IMR-90 (cell line): Measurements from ENCODE around the gene MPC1. TPM values are rescaled to one million over a fixed set of nuclear protein-coding genes. Genes with fewer than 3 reads are reported as not detected.

ENCODE experiments used
- ATAC-seq: fragments of 200-7000 bp; cut with Tn5 transposase; 2 replicates; pipeline ENCODE4 v1.9.1; 2020; ENCODE audit warnings: low read depth, mild to moderate bottlenecking, moderate library complexity
- BruUV-seq: library from RNA; stranded (reverse); fragments of 400-500 nt; replicated peaks from 2 replicates; lab custom pipeline; 2021; lab: Mats Ljungman, UMichigan
- CTCF ChIA-PET: fragments of 300-600 bp; formaldehyde crosslinking; extraction: SDS; loops from one replicate; lab custom pipeline; 2021; ENCODE audit warnings: antibody characterized with exemption; lab: Yijun Ruan, JAX
- POLR2A ChIA-PET: fragments of 300-600 bp; sonication (Branson Sonifier 250); formaldehyde crosslinking; loops from one replicate; lab custom pipeline; 2022; ENCODE audit warnings: antibody characterized with exemption; ENCODE audit not compliant: unreplicated experiment; lab: Charles Lee
- DNase-seq: peaks from one replicate; pipeline ENCODE4 v3.0.0; 2013
- H2AFZ ChIP-seq: replicated peaks from 2 replicates; pipeline ENCODE3; 2013; ENCODE audit warnings: low read length, mild to moderate bottlenecking; ENCODE audit not compliant: poor library complexity
- H2AK5ac ChIP-seq: 2 replicates; pipeline ENCODE4 v1.6.1; 2013; ENCODE audit warnings: low read depth, low read length, inconsistent platforms
- H2AK9ac ChIP-seq: replicated peaks from 2 replicates; pipeline ENCODE3; 2013; ENCODE audit warnings: mild to moderate bottlenecking, low read depth, low read length, moderate library complexity; ENCODE audit not compliant: poor library complexity
- H2BK120ac ChIP-seq: 2 replicates; pipeline ENCODE4 v1.6.1; 2013; ENCODE audit warnings: low read depth, low read length, inconsistent platforms
- H2BK15ac ChIP-seq: 3 replicates; pipeline ENCODE4 v1.6.1; 2013; ENCODE audit warnings: low read depth, low read length, inconsistent platforms
- H2BK20ac ChIP-seq: 2 replicates; pipeline ENCODE4 v1.6.1; 2013; ENCODE audit warnings: low read depth, mild to moderate bottlenecking, inconsistent platforms, low read length, moderate library complexity
- H2BK5ac ChIP-seq: 2 replicates; pipeline ENCODE4 v1.6.1; 2013; ENCODE audit warnings: mild to moderate bottlenecking, low read depth, low read length, inconsistent platforms; ENCODE audit not compliant: poor library complexity, severe bottlenecking
- H3K14ac ChIP-seq: replicated peaks from 2 replicates; pipeline ENCODE4 v1.6.1; 2013; ENCODE audit warnings: low read depth, low read length, inconsistent platforms
- H3K18ac ChIP-seq: 2 replicates; pipeline ENCODE4 v1.6.1; 2013; ENCODE audit warnings: low read depth, low read length, control low read depth
- H3K23ac ChIP-seq: 2 replicates; pipeline ENCODE4 v1.6.1; 2013; ENCODE audit warnings: low read depth, low read length, inconsistent platforms
- H3K27ac ChIP-seq: 2 replicates; pipeline ENCODE4 v1.5.1; 2013; ENCODE audit warnings: mild to moderate bottlenecking, control low read depth, low read length; ENCODE audit not compliant: insufficient read depth
- H3K27me3 ChIP-seq: 2 replicates; pipeline ENCODE4 v1.6.1; 2013; ENCODE audit warnings: low read length; ENCODE audit not compliant: control insufficient read depth, insufficient read depth
- H3K36me3 ChIP-seq: 2 replicates; pipeline ENCODE4 v1.6.1; 2013; ENCODE audit warnings: low read length, mixed read lengths; ENCODE audit not compliant: control insufficient read depth, insufficient read depth
- H3K4ac ChIP-seq: 2 replicates; pipeline ENCODE4 v1.6.1; 2013; ENCODE audit warnings: low read depth, low read length, inconsistent platforms
- H3K4me1 ChIP-seq: 2 replicates; pipeline ENCODE4 v1.6.1; 2013; ENCODE audit warnings: low read length, mixed read lengths; ENCODE audit not compliant: control insufficient read depth, insufficient read depth
- H3K4me2 ChIP-seq: 2 replicates; pipeline ENCODE4 v1.6.1; 2013; ENCODE audit warnings: low read depth, mild to moderate bottlenecking, control low read depth, low read length, moderate library complexity
- H3K4me3 ChIP-seq: 2 replicates; pipeline ENCODE4 v1.5.1; 2013; ENCODE audit warnings: low read depth, mild to moderate bottlenecking, control low read depth, low read length, moderate library complexity; ENCODE audit not compliant: insufficient read depth
- H3K56ac ChIP-seq: 2 replicates; pipeline ENCODE4 v1.6.1; 2013; ENCODE audit warnings: low read length, inconsistent platforms; ENCODE audit not compliant: insufficient read depth; ENCODE audit errors: extremely low read depth
- H3K79me1 ChIP-seq, 2 experiments: 2 replicates each; pipeline ENCODE4 v1.6.1; 2013; ENCODE audit warnings: low read length in 2 of 2, inconsistent platforms in 1 of 2, low read depth in 1 of 2
- H3K9ac ChIP-seq: 2 replicates; pipeline ENCODE4 v1.6.1; 2013; ENCODE audit warnings: low read depth, low read length, control low read depth
- H3K9me1 ChIP-seq: 2 replicates; pipeline ENCODE4 v1.6.1; 2013; ENCODE audit warnings: low read length, inconsistent platforms; ENCODE audit not compliant: insufficient read depth
- H3K9me3 ChIP-seq: 2 replicates; pipeline ENCODE4 v1.6.1; 2013; ENCODE audit warnings: low read length; ENCODE audit not compliant: control insufficient read depth, insufficient read depth
- H4K20me1 ChIP-seq: 2 replicates; pipeline ENCODE4 v1.6.1; 2013; ENCODE audit warnings: low read length, inconsistent platforms; ENCODE audit not compliant: insufficient read depth
- H4K5ac ChIP-seq: 2 replicates; pipeline ENCODE4 v1.6.1; 2013; ENCODE audit warnings: mild to moderate bottlenecking, low read depth, low read length, control low read depth
- H4K8ac ChIP-seq, 2 experiments: 2 replicates each; pipeline ENCODE4 v1.6.1; 2013; ENCODE audit warnings: low read depth in 2 of 2, low read length in 2 of 2, control low read depth in 1 of 2, inconsistent platforms in 1 of 2
- H4K91ac ChIP-seq: 2 replicates; pipeline ENCODE4 v1.6.1; 2013; ENCODE audit warnings: low read depth, low read length, inconsistent platforms; ENCODE audit not compliant: insufficient read depth
- BHLHE40 ChIP-seq: fragments of 150-350 bp; IDR thresholded peaks from 2 replicates; pipeline ENCODE4 v1.6.1; 2016; ENCODE audit warnings: mild to moderate bottlenecking, low read depth, low read length
- CEBPB ChIP-seq: IDR thresholded peaks from 2 replicates; pipeline ENCODE4 v1.6.1; 2012; ENCODE audit warnings: low read depth, low read length, improper control_type of control experiment
- CHD1 ChIP-seq: IDR thresholded peaks from 2 replicates; pipeline ENCODE4 v1.6.1; 2012; ENCODE audit warnings: low read depth, low read length, improper control_type of control experiment
- ELK1 ChIP-seq: fragments of 150-350 bp; IDR thresholded peaks from 2 replicates; pipeline ENCODE4 v1.6.1; 2016; ENCODE audit warnings: low read depth, mild to moderate bottlenecking, low read length, moderate library complexity, borderline replicate concordance
- MAZ ChIP-seq: IDR thresholded peaks from 2 replicates; pipeline ENCODE4 v1.6.1; 2012; ENCODE audit warnings: low read depth, mild to moderate bottlenecking, low read length, improper control_type of control experiment, moderate library complexity, borderline replicate concordance
- NFE2L2 ChIP-seq: fragments of 150-350 bp; IDR thresholded peaks from 2 replicates; pipeline ENCODE4 v1.6.1; 2016; ENCODE audit warnings: low read depth, mild to moderate bottlenecking, low read length
- RAD21 ChIP-seq: IDR thresholded peaks from 2 replicates; pipeline ENCODE4 v1.6.1; 2012; ENCODE audit warnings: low read length, improper control_type of control experiment
- RCOR1 ChIP-seq: IDR thresholded peaks from 2 replicates; pipeline ENCODE4 v1.6.1; 2012; ENCODE audit warnings: mild to moderate bottlenecking, low read length, improper control_type of control experiment; ENCODE audit not compliant: insufficient replicate concordance
- RFX5 ChIP-seq: IDR thresholded peaks from 2 replicates; pipeline ENCODE4 v1.8.0; 2012; ENCODE audit warnings: low read depth, mild to moderate bottlenecking, low read length, moderate library complexity
- SMC3 ChIP-seq: fragments of 150-350 bp; IDR thresholded peaks from 2 replicates; pipeline ENCODE4 v1.6.1; 2016; ENCODE audit warnings: low read depth, mild to moderate bottlenecking, antibody characterized with exemption, low read length, moderate library complexity
- USF2 ChIP-seq: fragments of 150-350 bp; IDR thresholded peaks from 2 replicates; pipeline ENCODE4 v1.6.1; 2017; ENCODE audit warnings: mild to moderate bottlenecking, antibody characterized with exemption, low read length, low read depth
- WGBS, 2 experiments: methylation state at CpG; one replicate each; pipeline versions ENCODE4 v1.1.5 to v1.1.7; 2013; ENCODE audit warnings: missing lambda C conversion rate in 2 of 2; ENCODE audit not compliant: insufficient read length in 1 of 2; ENCODE audit errors: extremely low coverage in 2 of 2; 5-methylcytosine and 5-hydroxymethylcytosine counted together
- dilution Hi-C: fragments of 300-500 bp; cut with HindIII; formaldehyde crosslinking; loops from one replicate; pipeline ENCODE4 v1.14.3; 2018; ENCODE audit warnings: low sequenced_read_pairs; ENCODE audit not compliant: unreplicated experiment
- in situ Hi-C: fragments of 300-500 bp; cut with MboI; formaldehyde crosslinking; loops from 3 replicates; pipeline ENCODE4 v1.14.3; 2019; ENCODE audit warnings: low sequenced_read_pairs, inconsistent platforms, mixed read lengths
- intact Hi-C: fragments of 100-400 bp; cut with micrococcal nuclease; formaldehyde crosslinking; loops from 2 replicates; pipeline ENCODE4 v1.10.0; 2022
- polyA plus RNA-seq, 3 experiments: library from polyadenylated mRNA; depleted of rRNA; stranded (reverse); fragments of >200 nt; gene quantifications; 2 replicates each; pipeline ENCODE4 v1.2.3, GENCODE V29; 2012; ENCODE audit warnings: low replicate concordance in 1 of 3
- total RNA-seq: library from RNA; depleted of rRNA; stranded (reverse); fragments of >200 nt; gene quantifications from 2 replicates; pipeline ENCODE4 v1.2.3, GENCODE V29; 2012

Gene MPC1
- total and polyA plus RNA-seq, 2 of the 4 experiments (the other 2 are of a cell fraction), result 10.9 to 12.0 TPM

DNA sequence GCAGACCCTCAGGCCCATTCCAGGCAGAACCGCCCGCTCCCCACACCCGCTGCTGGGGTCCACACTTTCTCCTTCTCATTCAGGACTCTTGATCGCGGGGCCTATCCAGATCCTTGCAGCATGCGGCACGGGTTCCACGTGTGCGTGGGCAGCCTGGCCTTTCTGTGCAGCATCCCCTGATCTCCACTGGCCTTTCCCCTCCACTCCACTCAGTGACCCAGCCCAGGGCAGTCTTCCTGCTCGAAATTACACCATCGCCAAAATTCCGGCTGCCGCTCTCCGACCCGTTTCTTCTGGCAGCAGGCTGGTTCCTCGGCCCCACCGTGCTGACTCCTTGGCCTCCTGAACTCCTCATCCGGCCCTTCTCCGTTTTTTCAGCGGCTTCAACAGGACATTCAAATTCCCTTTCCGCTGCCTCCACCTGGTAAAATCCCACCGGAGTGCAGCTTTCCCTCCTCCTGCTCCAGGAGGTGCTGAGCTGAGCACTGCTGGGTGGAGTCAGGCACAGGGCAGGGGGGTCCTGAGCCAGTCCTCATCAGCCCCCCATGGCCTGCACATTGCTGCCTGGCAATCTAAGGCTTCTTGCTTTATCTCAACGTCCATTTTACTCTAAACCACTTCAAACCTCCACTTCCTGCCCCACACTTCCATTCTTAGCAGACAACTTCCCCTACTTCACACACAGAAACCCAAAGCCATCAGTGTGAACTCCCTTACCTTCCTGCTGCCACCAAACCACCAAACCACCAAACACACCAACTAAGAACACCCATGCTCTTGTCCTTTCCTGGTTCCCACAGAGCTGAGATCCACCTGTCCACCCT lies 49.4 kb downstream of the MPC1 start:
- Histone ChIP-seq H3K23ac (peak overlapping the region; percentile 9; the same call in 1 of the 2 replicates), H3K4me3 (no peak overlapping the region), H3K27me3 (no peaks in the 10 kb centered on the region), H2AFZ (no peak overlapping the region), H2BK20ac (no peak overlapping the region), H3K4me2 (no peak overlapping the region), H2AK5ac (no peak overlapping the region), H3K36me3 (peaks cover 23% of the 10 kb centered on the region), H3K9me3 (no peaks in the 10 kb centered on the region), H4K91ac (no peak overlapping the region), H3K9me1 (peaks cover 4% of the 10 kb centered on the region; the same call in 1 of the 2 replicates), H3K14ac (no peak overlapping the region), H3K79me1 (peaks cover 34 to 76% of the 10 kb centered on the region in 2 experiments), H3K9ac (no peak overlapping the region), H4K8ac (no peak overlapping the region), H2AK9ac (no peak overlapping the region), H4K5ac (no peak overlapping the region), H3K18ac (no peak overlapping the region), H2BK5ac (no peak overlapping the region), H3K4me1 (peaks cover 11% of the 10 kb centered on the region; the same call in 1 of the 2 replicates), H4K20me1 (peaks cover 80% of the 10 kb centered on the region), H3K27ac (no peak overlapping the region), H2BK120ac (no peak overlapping the region), H3K56ac (no peak overlapping the region), H2BK15ac (no peak overlapping the region), H3K4ac (no peak overlapping the region)
- intact Hi-C loops, result no loop called here
- ChIA-PET POLR2A (no interaction called here), CTCF (no interaction called here)
- dilution Hi-C loops, result no loop called here
- 92% methylated on average over 13 of the region's 23 CpGs; no CpG with 5 or more reads in 1 of the 2 experiments for WGBS, 2 experiments
- TF ChIP-seq SMC3, result no peak
- TF ChIP-seq CHD1, result no peak
- TF ChIP-seq CEBPB, result no peak
- TF ChIP-seq RCOR1, result no peak
- no peak for TF ChIP-seq RAD21
- no peak for TF ChIP-seq USF2
- no peak for TF ChIP-seq MAZ
- no peak for TF ChIP-seq ELK1
- TF ChIP-seq NFE2L2, result no peak
- TF ChIP-seq RFX5, result no peak
- TF ChIP-seq BHLHE40, result no peak
- in situ Hi-C loops, result no loop called here
- ATAC-seq (no peak), DNase-seq (no peak)
- BruUV-seq, result no TSS peak
